SJCRH30 (cell line): ENCODE results near the gene BAZ2B. TPM values are rescaled to one million over a fixed set of nuclear protein-coding genes. Genes with fewer than 3 reads are reported as not detected.
"Not testable (repeated sequence)": the region's sequence is repeated elsewhere in the genome, so short reads cannot be mapped to it uniquely, and the experiment has no call there.

Experiments used
- DNase-seq, 2 experiments: peaks; one replicate each; pipeline ENCODE4 v3.0.0-alpha.2; 2015 to 2020
- H3K27ac ChIP-seq: fragments of 250-450 bp; sonication (Bioruptor Pico); 2 replicates; pipeline ENCODE4 v1.5.1; 2020; ENCODE audit warnings: mild to moderate bottlenecking, moderate library complexity
- H3K27me3 ChIP-seq: fragments of 250-450 bp; sonication (Bioruptor Pico); 2 replicates; pipeline ENCODE4 v1.5.1; 2020; ENCODE audit warnings: mild to moderate bottlenecking, moderate library complexity
- H3K36me3 ChIP-seq: fragments of 250-450 bp; sonication (Bioruptor Pico); 2 replicates; pipeline ENCODE4 v1.5.1; 2020; ENCODE audit warnings: mild to moderate bottlenecking, moderate library complexity
- H3K4me1 ChIP-seq: fragments of 250-450 bp; sonication (Bioruptor Pico); 2 replicates; pipeline ENCODE4 v1.5.1; 2020; ENCODE audit warnings: mild to moderate bottlenecking, moderate library complexity
- H3K4me3 ChIP-seq: fragments of 250-450 bp; sonication (Bioruptor Pico); 2 replicates; pipeline ENCODE4 v1.5.1; 2020; ENCODE audit warnings: mild to moderate bottlenecking, moderate library complexity
- H3K9me3 ChIP-seq: fragments of 250-450 bp; sonication (Bioruptor Pico); replicated peaks from 2 replicates; pipeline ENCODE4 v1.5.1; 2020; ENCODE audit warnings: mild to moderate bottlenecking, moderate library complexity
- total RNA-seq: library from RNA; depleted of rRNA; stranded (reverse); fragments of >200 nt; shearing (Covaris generic); gene quantifications from 2 replicates; pipeline ENCODE4 v1.2.3, GENCODE V29; 2014

The BAZ2B gene
- total RNA-seq, 1 experiment from 2014 or later, result 38.5 TPM

DNA sequence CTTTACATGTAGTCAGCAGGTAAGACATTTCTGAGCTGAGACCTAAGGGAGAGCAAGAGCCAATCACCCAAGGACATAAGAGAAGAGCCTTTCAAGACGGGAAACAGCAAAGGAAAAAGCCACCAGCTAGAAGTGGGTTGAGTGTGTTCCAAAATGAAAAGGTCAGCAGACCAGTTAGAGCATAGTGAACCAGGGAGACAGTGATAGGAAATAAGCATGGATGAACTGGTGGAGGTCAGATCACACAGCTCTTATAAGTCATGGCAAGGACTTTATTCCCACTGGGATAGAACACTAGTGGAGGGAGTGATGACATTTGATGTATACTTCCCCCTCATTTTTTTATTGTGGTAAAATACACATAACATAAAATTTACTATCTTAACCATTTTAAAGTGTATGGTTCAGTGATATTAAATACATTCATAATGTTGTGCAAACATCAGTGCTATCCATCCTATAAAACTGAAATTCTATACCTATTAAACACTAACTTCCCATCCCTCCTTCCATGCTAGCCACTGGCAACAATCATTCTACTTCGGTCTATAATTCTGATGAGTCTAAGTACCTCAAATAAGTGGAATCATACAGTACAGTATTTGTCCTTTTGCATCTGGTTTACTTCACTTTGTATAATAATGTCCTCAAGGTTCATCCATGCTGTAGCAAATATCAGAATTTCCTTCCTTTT is 174.0 kb downstream of the BAZ2B start:
- Histone ChIP-seq H3K9me3 (no peaks in the 10 kb centered on the region), H3K4me1 (no peaks in the 10 kb centered on the region), H3K36me3 (peaks cover 5% of the 10 kb centered on the region), H3K27ac (no peak overlapping the region), H3K27me3 (no peaks in the 10 kb centered on the region), H3K4me3 (no peak overlapping the region)
- no peak for DNase-seq

DNA sequence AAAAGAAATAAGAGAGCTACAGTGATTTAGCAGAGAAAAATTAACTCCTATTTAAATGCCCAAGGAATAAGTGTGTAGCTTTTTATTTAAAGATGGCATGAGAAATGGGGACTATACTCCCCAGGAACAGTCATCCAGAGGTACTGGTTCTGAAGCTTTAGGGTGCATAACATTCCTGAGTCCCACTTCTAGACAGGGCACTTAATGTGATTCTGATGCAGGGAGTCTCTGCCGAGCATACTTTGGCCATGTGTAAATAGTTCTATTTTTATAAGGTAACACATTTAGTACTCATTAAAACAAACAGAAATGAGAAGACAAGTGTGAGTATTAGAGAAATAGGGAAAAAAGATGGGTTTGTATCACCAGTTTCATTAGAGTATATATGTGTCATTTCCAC is 175.2 kb downstream of the BAZ2B start:
- H3K36me3 ChIP-seq, result peaks cover 9% of the 10 kb centered on the region
- no peak for DNase-seq
- no peaks in the 10 kb centered on the region for H3K4me1 ChIP-seq

DNA sequence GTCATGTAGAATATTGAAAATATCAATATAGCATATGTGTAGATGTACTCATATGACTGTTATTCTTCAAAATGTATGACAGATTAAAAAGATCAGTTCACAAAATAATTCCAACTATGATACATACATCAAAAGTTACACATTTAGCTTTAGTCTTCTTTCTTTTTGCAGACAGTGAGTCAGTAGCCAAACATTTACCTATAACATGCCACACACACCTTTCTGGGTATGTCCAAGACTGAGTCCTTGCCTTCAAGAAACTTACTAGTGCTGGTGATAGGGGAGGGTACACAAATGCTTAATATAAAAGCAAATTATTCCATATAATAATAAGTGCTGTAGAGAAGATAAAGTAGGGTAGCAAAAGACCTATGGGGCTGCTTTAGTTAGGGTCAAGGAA is 176.9 kb downstream of the BAZ2B start:
- Histone ChIP-seq H3K27me3 (no peaks in the 10 kb centered on the region), H3K4me3 (no peak overlapping the region), H3K4me1 (no peaks in the 10 kb centered on the region), H3K27ac (no peak overlapping the region), H3K9me3 (no peaks in the 10 kb centered on the region), H3K36me3 (peaks cover 9% of the 10 kb centered on the region)
- no peak for DNase-seq

More for the DNA sequence above, 175.2 kb downstream of the BAZ2B start:
- Histone ChIP-seq H3K9me3 (no peaks in the 10 kb centered on the region), H3K4me3 (no peak overlapping the region), H3K27ac (no peak overlapping the region), H3K27me3 (no peaks in the 10 kb centered on the region)

DNA sequence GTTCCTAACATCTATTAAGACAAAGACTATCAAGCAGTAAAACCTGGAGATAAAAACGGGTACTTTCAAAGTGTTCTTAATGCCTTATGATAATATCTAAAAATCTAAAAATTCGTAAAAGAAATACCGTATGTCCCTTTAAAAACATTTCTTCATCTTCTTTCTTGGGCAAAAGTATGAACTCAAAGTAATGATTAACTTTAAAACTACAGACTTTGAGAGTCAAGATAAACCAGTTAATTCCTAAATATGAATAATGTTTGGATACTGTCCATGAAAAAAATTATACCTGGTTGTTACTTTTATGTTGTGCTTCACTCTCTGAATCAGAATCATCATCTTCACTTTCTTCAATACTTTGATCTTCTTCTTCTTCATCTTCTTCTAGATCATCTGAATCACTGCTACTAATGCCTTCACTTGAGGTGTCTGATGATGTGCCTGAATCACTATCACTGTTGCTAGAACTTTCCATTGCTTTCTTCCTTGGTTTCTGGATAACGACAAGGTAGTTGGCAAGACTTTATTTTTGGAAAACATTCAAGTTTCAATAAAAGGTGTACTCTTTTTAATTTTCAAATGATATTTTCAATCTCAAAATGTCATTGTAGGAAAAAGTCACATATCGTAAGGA is 177.5 kb downstream of the BAZ2B start:
- Histone ChIP-seq H3K9me3 (no peaks in the 10 kb centered on the region), H3K27me3 (no peaks in the 10 kb centered on the region), H3K4me1 (no peaks in the 10 kb centered on the region), H3K4me3 (no peak overlapping the region), H3K36me3 (peaks cover 9% of the 10 kb centered on the region), H3K27ac (no peak overlapping the region)
- DNase-seq, result no peak

DNA sequence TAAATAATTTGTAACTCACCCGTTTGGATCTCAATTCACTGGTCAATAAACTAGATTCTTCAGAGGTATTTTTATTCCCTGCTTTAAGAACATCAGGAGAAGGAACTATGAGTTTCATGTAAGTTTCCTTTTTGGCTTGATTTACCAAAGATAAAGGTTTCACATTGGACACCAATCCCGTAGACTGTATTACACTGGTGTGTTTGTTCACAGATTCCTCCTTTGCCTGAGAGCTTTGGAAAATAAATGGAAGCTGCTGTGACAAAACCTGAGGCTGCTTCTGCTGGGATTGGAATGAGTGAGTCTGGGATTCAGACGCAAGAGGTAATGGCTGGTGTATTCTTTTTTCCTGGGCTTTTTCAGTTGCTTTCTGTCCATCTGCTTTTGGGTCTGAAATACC is 178.1 kb downstream of the BAZ2B start:
- Histone ChIP-seq H3K4me1 (no peaks in the 10 kb centered on the region), H3K36me3 (peaks cover 7% of the 10 kb centered on the region; the same call in 1 of the 2 replicates), H3K4me3 (no peak overlapping the region), H3K9me3 (no peaks in the 10 kb centered on the region), H3K27me3 (no peaks in the 10 kb centered on the region), H3K27ac (no peak overlapping the region)
- no peak for DNase-seq

DNA sequence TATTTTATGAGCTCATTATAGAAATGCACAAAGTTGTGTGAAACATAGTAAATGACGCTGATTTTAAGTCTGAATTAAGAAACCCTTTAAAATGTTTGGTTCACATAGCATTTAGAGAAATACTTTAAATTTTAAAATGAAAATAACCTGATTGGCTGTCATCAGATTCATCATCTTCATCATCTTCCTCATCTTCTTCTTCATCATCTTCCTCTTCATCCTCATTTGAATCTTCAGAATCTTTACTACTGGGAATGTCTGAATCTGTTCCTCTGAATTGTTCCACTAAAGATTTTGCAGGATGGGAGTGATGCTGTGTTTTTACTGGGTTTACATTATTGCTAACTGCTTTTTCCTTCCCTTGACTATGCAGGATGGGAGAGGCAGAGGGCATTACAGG is 183.7 kb downstream of the BAZ2B start:
- H3K36me3 ChIP-seq, result peaks cover 9% of the 10 kb centered on the region; the same call in 1 of the 2 replicates
- no peaks in the 10 kb centered on the region for H3K9me3 ChIP-seq
- H3K27me3 ChIP-seq, result no peaks in the 10 kb centered on the region
- H3K27ac ChIP-seq, result no peak overlapping the region
- DNase-seq, result no peak
- H3K4me1 ChIP-seq, result no peaks in the 10 kb centered on the region
- no peak overlapping the region for H3K4me3 ChIP-seq

DNA sequence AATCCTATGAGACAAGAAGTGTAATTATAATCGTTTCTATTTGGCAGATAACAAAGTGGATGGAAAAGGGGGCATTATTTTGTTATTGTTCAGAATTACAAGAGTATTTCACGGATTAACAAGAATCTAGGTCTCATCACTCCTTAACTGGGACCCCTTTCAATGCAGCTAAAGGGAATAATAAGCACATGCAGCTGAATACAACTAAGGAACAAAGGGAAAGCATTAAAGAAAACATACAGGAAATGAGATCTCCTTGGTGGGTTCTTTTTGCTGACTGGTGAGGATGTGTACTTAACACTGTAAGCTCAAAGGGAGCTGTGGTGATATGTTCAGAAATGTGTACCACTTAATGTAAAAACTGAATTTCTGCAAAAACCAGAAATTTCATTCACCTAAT is 189.3 kb downstream of the BAZ2B start:
- no peak overlapping the region for H3K27ac ChIP-seq
- no peaks in the 10 kb centered on the region for H3K27me3 ChIP-seq
- H3K4me1 ChIP-seq, result no peaks in the 10 kb centered on the region
- H3K4me3 ChIP-seq, result no peak overlapping the region
- H3K36me3 ChIP-seq, result peaks cover 3% of the 10 kb centered on the region; the same call in 1 of the 2 replicates
- no peak for DNase-seq
- no peaks in the 10 kb centered on the region for H3K9me3 ChIP-seq

DNA sequence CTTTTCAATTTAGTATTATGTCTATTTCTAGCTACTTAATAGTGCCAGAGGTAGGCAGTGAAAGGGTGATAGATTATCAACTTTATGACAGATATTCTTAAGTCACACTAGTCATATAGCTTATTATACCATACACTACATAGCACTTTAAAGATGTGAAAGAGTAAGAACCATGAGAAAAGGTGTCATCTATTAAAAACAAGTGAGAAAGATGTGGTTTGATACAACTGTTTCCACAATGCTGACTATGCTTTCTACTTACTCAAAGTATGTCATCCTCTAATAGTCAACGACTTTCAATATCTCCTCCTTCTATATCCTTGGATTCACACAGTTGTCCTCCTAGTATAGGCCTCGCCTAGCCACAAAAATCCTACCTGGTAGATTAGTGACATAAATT is 196.9 kb downstream of the BAZ2B start:
- no peak overlapping the region for H3K27ac ChIP-seq
- H3K27me3 ChIP-seq, result no peaks in the 10 kb centered on the region
- H3K4me1 ChIP-seq, result no peaks in the 10 kb centered on the region
- H3K9me3 ChIP-seq, result 0 out of 2 replicates have a peak, but pooled peaks cover 3% of the 10 kb centered on the region
- no peak overlapping the region for H3K4me3 ChIP-seq
- peaks cover 5% of the 10 kb centered on the region; the same call in 1 of the 2 replicates for H3K36me3 ChIP-seq
- no peak for DNase-seq

DNA sequence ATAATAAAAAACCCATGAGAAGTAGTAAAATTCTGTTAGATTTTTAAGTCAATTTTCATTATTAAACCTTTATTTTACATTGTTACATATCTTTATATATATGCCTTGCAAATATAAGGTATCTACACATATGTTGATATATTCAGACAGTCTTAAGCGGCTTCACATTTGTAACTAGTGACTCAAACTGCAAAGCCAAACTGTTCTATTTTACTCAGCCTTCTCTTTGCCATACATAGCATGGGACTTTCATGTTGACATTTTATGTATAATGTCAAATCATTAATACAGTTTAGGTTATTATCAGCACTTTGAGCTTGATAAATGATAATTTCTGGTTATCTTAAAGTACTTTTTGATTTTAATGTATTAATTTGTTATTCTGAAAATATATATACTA is 204.9 kb downstream of the BAZ2B start:
- no peak for DNase-seq

DNA sequence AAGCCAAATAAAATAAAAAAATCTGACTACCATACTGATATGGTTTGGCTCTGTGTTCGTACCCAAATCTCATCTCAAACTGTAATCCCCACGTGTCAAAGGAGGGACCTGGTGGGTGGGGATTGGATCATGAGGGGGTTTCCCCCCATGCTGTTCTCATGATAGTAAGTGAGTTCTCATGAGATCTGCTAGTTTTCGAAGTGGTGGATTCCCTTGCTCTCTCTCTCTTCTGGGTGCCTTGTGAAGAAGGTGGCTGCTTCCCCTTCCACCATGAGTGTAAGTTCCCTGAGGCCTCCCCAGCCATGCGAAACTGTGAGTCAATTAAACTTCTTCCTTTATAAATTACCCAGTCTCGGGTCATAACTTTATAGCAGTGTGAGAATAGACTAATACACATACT is 206.1 kb downstream of the BAZ2B start:
- no peak for DNase-seq
- Histone ChIP-seq H3K27ac (no peak overlapping the region), H3K27me3 (no peaks in the 10 kb centered on the region), H3K36me3 (peaks cover 5% of the 10 kb centered on the region; the same call in 1 of the 2 replicates), H3K4me3 (no peak overlapping the region), H3K9me3 (no peaks in the 10 kb centered on the region), H3K4me1 (no peaks in the 10 kb centered on the region)

More for the DNA sequence above, 204.9 kb downstream of the BAZ2B start:
- no peak overlapping the region for H3K27ac ChIP-seq
- no peaks in the 10 kb centered on the region for H3K9me3 ChIP-seq
- no peaks in the 10 kb centered on the region for H3K27me3 ChIP-seq
- H3K4me3 ChIP-seq, result no peak overlapping the region
- H3K4me1 ChIP-seq, result no peaks in the 10 kb centered on the region
- H3K36me3 ChIP-seq, result peaks cover 5% of the 10 kb centered on the region; the same call in 1 of the 2 replicates

DNA sequence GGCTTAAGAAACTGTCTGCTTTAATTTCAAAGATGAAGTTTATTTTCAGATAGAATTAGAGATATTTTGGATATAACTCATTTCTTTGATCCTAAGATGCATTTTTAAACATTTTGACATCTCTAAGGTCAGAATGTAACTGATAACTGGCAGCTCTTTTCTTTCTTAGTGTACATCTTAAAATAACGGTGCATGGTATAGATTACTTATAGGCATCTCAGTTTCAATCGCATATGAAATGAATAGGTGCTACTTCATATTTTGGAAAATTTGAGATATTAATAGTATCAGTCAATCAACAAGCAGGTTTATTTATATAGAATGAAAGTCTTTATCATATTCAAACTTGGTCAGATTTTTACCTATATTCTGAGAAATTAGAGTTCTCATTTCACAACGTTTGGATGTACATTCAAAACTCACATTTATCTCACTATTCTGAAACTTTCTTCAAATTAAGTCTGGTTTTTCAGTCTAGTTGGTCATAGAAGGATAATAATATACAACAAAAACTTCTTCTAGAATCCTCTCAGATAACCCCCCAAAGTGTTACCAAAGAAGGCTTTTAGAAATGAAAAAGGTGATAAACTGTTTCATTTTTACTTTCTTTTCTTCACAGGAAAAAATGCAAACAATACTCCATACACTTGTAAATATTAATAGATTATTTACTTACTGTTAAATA is 207.1 kb downstream of the BAZ2B start:
- Histone ChIP-seq H3K27ac (no peak overlapping the region), H3K36me3 (peaks cover 5% of the 10 kb centered on the region; the same call in 1 of the 2 replicates), H3K9me3 (no peaks in the 10 kb centered on the region), H3K27me3 (no peaks in the 10 kb centered on the region), H3K4me1 (no peaks in the 10 kb centered on the region), H3K4me3 (no peak overlapping the region)
- no peak for DNase-seq

DNA sequence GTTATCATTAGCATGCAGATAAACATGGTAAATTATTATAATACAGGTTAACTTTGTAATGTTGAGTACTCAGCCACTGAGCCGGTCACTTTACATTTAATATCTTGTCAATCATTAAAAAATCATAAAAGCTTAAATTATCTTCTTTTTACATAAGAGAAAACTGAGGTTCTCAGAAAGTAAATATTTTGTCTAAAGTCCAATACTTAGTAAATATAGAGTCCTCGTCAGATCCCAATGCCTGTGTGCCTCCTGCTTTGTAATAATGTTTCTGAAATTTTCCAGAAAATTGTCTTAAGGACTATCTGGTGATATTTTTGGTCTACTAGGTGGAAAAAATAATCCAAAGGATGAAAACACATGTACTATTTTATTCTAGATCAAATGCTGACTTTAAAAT is 213.6 kb downstream of the BAZ2B start:
- Histone ChIP-seq H3K36me3 (no peaks in the 10 kb centered on the region; the same call in 1 of the 2 replicates), H3K4me1 (no peaks in the 10 kb centered on the region), H3K27me3 (no peaks in the 10 kb centered on the region), H3K9me3 (no peaks in the 10 kb centered on the region), H3K27ac (no peak overlapping the region), H3K4me3 (no peak overlapping the region)
- no peak for DNase-seq

DNA sequence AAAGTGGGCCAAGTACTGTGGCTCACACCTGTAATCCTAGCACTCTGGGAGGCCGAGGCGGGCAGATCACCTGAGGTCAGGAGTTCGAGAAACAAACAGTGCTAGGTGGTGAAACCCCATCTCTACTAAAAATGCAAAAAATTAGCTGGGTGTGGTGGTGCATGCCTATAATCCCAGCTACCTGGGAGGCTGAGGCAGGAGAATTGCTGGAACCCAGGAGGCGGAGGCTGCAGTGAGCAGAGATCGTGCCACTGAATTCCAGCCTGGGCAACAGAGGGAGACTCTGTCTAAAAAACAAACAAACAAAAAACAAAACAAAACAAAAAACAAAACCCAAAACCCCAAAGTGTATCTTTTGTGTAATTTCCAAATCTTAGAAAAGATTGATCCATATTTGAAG is 214.2 kb downstream of the BAZ2B start:
- not testable (repeated sequence) for H3K27ac ChIP-seq, DNase-seq, H3K4me1 ChIP-seq, H3K4me3 ChIP-seq, H3K27me3 ChIP-seq, H3K9me3 ChIP-seq, H3K36me3 ChIP-seq

DNA sequence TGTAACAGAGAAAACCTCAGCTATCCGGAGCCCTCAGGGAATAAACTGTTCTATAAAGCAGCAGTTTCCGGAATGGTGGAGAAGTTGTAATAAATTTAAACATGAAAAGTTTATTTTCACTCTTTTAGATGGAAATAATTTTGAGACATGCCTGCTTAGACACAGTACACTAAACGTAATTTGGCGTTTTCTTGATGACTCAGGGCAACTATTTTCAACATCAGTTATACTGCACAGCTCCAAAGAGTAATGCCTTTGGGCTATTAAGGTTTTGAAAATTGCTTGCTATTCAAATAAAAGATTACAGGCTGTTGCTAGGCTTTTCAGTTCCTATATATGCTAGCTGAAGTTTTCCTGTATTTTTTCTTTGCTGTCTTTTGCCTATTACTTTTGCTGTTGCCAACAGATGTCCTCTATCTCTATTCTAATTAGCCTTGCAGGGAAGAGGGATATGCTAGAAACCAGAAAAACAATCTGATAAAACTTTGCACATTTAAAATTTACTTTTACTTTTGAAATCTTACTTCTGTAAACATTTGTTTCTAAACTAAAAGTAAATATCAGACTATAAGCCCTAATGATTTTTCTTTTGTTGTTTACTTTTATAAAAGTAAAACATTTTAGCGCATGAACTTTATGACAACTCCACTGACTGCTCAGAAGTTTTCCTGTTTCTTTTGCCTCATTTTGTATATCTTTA is 216.5 kb downstream of the BAZ2B start:
- Histone ChIP-seq H3K4me3 (no peak overlapping the region), H3K27ac (no peak overlapping the region), H3K4me1 (no peaks in the 10 kb centered on the region), H3K27me3 (no peaks in the 10 kb centered on the region), H3K36me3 (peaks cover 5% of the 10 kb centered on the region; the same call in 1 of the 2 replicates), H3K9me3 (no peaks in the 10 kb centered on the region)
- no peak for DNase-seq

DNA sequence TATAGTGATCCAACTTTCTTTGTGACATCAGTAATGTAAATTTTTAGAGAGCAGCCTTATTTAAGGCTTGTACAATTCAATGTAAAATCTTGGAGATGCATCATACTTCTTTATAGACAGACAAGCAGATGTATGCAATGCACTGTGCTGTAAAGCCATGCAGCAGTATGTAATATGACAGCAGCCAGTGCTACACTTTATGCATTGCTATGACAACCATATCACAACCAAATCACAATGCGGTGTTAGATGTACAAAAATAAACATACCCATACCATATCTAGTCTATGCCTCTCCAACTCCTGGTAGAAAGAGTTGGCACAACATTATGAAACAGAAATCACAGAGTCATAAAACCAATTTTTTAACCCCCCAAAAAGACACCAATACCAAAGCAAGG is 219.5 kb downstream of the BAZ2B start:
- H3K4me1 ChIP-seq, result no peaks in the 10 kb centered on the region
- H3K36me3 ChIP-seq, result 0 out of 2 replicates have a peak, but pooled peaks cover 5% of the 10 kb centered on the region
- H3K9me3 ChIP-seq, result no peaks in the 10 kb centered on the region
- H3K27me3 ChIP-seq, result no peaks in the 10 kb centered on the region
- no peak overlapping the region for H3K4me3 ChIP-seq
- DNase-seq, result no peak
- H3K27ac ChIP-seq, result no peak overlapping the region
